Esophagus squamous epithelium (tissue), 4 donors: ENCODE results near the gene ANKRD13C.

ENCODE experiments used
- POLR2A ChIP-seq, 4 donors: fragments of 450-650 bp; IDR thresholded peaks; one replicate each; pipeline ENCODE4 v1.6.1; 2017; ENCODE audit warnings: antibody characterized with exemption in 4 of 4, mild to moderate bottlenecking in 4 of 4, moderate library complexity in 3 of 4
- TF ChIP-seq, protein P1 (sequence below), 6 experiments: fragments of 450-650 bp in 4 of 6; fragments of 200-600 bp in 2 of 6; sonication (generic) in 2 of 6; IDR thresholded peaks; one replicate each; pipeline ENCODE4 v1.5.1; 2016 to 2019; ENCODE audit warnings: antibody characterized with exemption in 6 of 6, mild to moderate bottlenecking in 4 of 6, moderate library complexity in 4 of 6

DNA sequence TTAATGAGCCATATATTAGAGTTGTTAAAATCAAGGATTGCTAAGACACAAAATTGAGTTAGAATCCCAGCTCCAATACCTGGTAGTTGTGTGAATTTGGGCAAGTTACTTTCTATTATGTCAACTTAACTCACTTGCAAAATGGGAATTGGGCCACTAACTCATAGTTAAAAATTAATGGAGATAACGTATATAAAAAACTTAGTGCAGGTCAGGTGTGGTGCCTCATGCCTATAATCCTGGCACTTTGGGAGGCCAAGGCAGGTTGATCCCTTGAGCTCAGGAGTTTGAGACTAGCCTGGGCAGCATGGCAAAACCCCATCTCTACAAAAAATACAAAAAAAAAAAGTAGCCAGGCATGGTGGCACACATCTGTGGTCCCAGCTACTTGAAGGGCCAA, 75.8 kb downstream of the ANKRD13C start:
- no peak for TF ChIP-seq POLR2A (IDR thresholded peaks at IDR 0.05)
- TF ChIP-seq, protein P1, sequence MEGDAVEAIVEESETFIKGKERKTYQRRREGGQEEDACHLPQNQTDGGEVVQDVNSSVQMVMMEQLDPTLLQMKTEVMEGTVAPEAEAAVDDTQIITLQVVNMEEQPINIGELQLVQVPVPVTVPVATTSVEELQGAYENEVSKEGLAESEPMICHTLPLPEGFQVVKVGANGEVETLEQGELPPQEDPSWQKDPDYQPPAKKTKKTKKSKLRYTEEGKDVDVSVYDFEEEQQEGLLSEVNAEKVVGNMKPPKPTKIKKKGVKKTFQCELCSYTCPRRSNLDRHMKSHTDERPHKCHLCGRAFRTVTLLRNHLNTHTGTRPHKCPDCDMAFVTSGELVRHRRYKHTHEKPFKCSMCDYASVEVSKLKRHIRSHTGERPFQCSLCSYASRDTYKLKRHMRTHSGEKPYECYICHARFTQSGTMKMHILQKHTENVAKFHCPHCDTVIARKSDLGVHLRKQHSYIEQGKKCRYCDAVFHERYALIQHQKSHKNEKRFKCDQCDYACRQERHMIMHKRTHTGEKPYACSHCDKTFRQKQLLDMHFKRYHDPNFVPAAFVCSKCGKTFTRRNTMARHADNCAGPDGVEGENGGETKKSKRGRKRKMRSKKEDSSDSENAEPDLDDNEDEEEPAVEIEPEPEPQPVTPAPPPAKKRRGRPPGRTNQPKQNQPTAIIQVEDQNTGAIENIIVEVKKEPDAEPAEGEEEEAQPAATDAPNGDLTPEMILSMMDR (IDR thresholded peaks at IDR 0.05), result no peak
